HepG2 (cell line): ENCODE measurements around the gene NOL4L. TPM values are rescaled to one million over a fixed set of nuclear protein-coding genes. Genes with fewer than 3 reads are reported as not detected.

Source experiments
- AKAP8 ChIP-seq: sonication (generic); formaldehyde crosslinking; IDR thresholded peaks from 2 replicates; pipeline ENCODE4 v1.5.1; 2020; ENCODE audit warnings: mild to moderate bottlenecking, missing genetic modification reagents
- CBX1 ChIP-seq: IDR thresholded peaks from one replicate; pipeline ENCODE4 v1.6.1; 2016; ENCODE audit warnings: antibody characterized with exemption, low read depth
- CERS6 ChIP-seq: sonication (generic); formaldehyde crosslinking; IDR thresholded peaks from 2 replicates; pipeline ENCODE4 v1.5.0; 2020; ENCODE audit warnings: missing genetic modification reagents
- HNF4A ChIP-seq: sonication (generic); formaldehyde crosslinking; IDR thresholded peaks from 2 replicates; pipeline ENCODE4 v1.4.0; 2020; ENCODE audit warnings: missing genetic modification reagents
- HOXD1 ChIP-seq: sonication (generic); formaldehyde crosslinking; IDR thresholded peaks from 2 replicates; pipeline ENCODE4 v1.5.0; 2020; ENCODE audit warnings: missing genetic modification reagents
- KDM5B ChIP-seq: sonication (generic); formaldehyde crosslinking; IDR thresholded peaks from 2 replicates; pipeline ENCODE4 v1.4.0; 2020; ENCODE audit warnings: missing genetic modification reagents, mild to moderate bottlenecking, borderline replicate concordance
- LCORL ChIP-seq, 2 experiments: fragments of 450-650 bp in 1 of 2; sonication (generic) in 1 of 2; formaldehyde crosslinking in 1 of 2; IDR thresholded peaks; 2 replicates each; pipeline versions ENCODE4 v1.5.0 to v1.6.1; 2017 to 2020; ENCODE audit warnings: antibody characterized with exemption in 1 of 2, missing genetic modification reagents in 1 of 2
- RBAK ChIP-seq: sonication (generic); formaldehyde crosslinking; IDR thresholded peaks from 2 replicates; pipeline ENCODE4 v1.5.1; 2020; ENCODE audit warnings: mild to moderate bottlenecking, missing genetic modification reagents
- SALL2 ChIP-seq: sonication (generic); formaldehyde crosslinking; IDR thresholded peaks from 2 replicates; pipeline ENCODE4 v1.8.1; 2023; ENCODE audit warnings: mild to moderate bottlenecking, missing genetic modification reagents, inconsistent platforms
- TBX2 ChIP-seq: sonication (generic); formaldehyde crosslinking; IDR thresholded peaks from 2 replicates; pipeline ENCODE4 v1.5.0; 2020; ENCODE audit warnings: missing genetic modification reagents, mild to moderate bottlenecking, borderline replicate concordance
- TEAD3 ChIP-seq: optimal IDR thresholded peaks from 2 replicates; pipeline ENCODE3; 2016; ENCODE audit warnings: borderline replicate concordance
- ZHX2 ChIP-seq, 2 experiments: sonication (generic) in 1 of 2; formaldehyde crosslinking in 1 of 2; IDR thresholded peaks; 2 replicates each; pipeline versions ENCODE4 v1.6.1 to v1.9.0; 2014 to 2022; ENCODE audit warnings: antibody characterized with exemption in 1 of 2, borderline replicate concordance in 1 of 2, inconsistent platforms in 1 of 2, low read depth in 1 of 2, missing genetic modification reagents in 1 of 2
- ZNF225 ChIP-seq: sonication (generic); formaldehyde crosslinking; IDR thresholded peaks from 2 replicates; pipeline ENCODE4 v1.4.0; 2020; ENCODE audit warnings: mild to moderate bottlenecking, missing genetic modification reagents
- ZNF256 ChIP-seq: sonication (generic); formaldehyde crosslinking; conservative IDR thresholded peaks from 2 replicates; pipeline ENCODE4 v1.4.0; 2020; ENCODE audit warnings: missing genetic modification reagents
- ZNF276 ChIP-seq: sonication (generic); formaldehyde crosslinking; IDR thresholded peaks from 2 replicates; pipeline ENCODE4 v1.4.0; 2020; ENCODE audit warnings: mild to moderate bottlenecking, low read depth, missing genetic modification reagents
- ZNF335 ChIP-seq: sonication (generic); formaldehyde crosslinking; IDR thresholded peaks from 2 replicates; pipeline ENCODE4 v1.4.0; 2020; ENCODE audit warnings: missing genetic modification reagents
- ZNF558 ChIP-seq: sonication (generic); formaldehyde crosslinking; IDR thresholded peaks from 2 replicates; pipeline ENCODE4 v1.9.0; 2022; ENCODE audit warnings: mild to moderate bottlenecking, missing genetic modification reagents, borderline replicate concordance
- ZNF776 ChIP-seq: sonication (generic); formaldehyde crosslinking; IDR thresholded peaks from 2 replicates; pipeline ENCODE4 v1.4.0; 2020; ENCODE audit warnings: mild to moderate bottlenecking, missing genetic modification reagents
- polyA plus RNA-seq, 8 experiments: library from polyadenylated mRNA; depleted of rRNA in 3 of 8; stranded (reverse) in 7 of 8; unstranded in 1 of 8; fragments of >200 nt; fragmentation: Illumina TruSeq in 4 of 8; extraction: Trizol in 4 of 8; gene quantifications; 2 replicates each; pipeline versions ENCODE4 v1.2.1 to v1.2.3, GENCODE V29; 2011 to 2016; ENCODE audit warnings: low read depth in 4 of 8, missing spikeins in 1 of 8, mixed read lengths in 1 of 8; ENCODE audit not compliant: insufficient read depth in 1 of 8
- total RNA-seq, 5 experiments: library from RNA; depleted of rRNA; stranded (reverse); fragments of >200 nt; fragmentation: Illumina TruSeq; extraction: Trizol; gene quantifications; 2 replicates each; pipeline ENCODE4 v1.2.3, GENCODE V29; 2016; ENCODE audit warnings: low read depth in 1 of 5
- TF ChIP-seq, protein P1 (sequence below): sonication (generic); formaldehyde crosslinking; IDR thresholded peaks from 2 replicates; pipeline ENCODE4 v1.5.0; 2020; ENCODE audit warnings: mild to moderate bottlenecking, low read depth, missing genetic modification reagents, borderline replicate concordance

The NOL4L gene
- total and polyA plus RNA-seq, 2 of the 13 experiments (the other 11 are each of a cell fraction or from before 2014, with no cell fraction given) = 16.6 to 35.4 TPM

- TF ChIP-seq HNF4A (CRISPR knock-in tag) = 0 out of 2 replicates have a peak, but pooled peaks have one; percentile 10
- no peak for TF ChIP-seq RBAK (CRISPR knock-in tag)
- TF ChIP-seq LCORL (IDR thresholded peaks at IDR 0.05) = no peak
- peak; percentile 47; the same call in 1 of the 2 replicates for TF ChIP-seq LCORL (CRISPR knock-in tag; IDR thresholded peaks at IDR 0.05)
- TF ChIP-seq ZNF335 (CRISPR knock-in tag) = no peak
- TF ChIP-seq ZNF558 (CRISPR knock-in tag) = 0 out of 2 replicates have a peak, but pooled peaks have one; percentile 31
- TF ChIP-seq TBX2 = 0 out of 2 replicates have a peak, but pooled peaks have one; percentile 41
- no peak; the same call in 1 of the 2 replicates for TF ChIP-seq ZNF225 (CRISPR knock-in tag)
- no peak for TF ChIP-seq CBX1
- 0 out of 2 replicates have a peak, but pooled peaks have one; percentile 51 for TF ChIP-seq ZNF256 (CRISPR knock-in tag)
- TF ChIP-seq ZNF276 (CRISPR knock-in tag) = 0 out of 2 replicates have a peak, but pooled peaks have one; percentile 19
- TF ChIP-seq SALL2 (CRISPR knock-in tag) = 0 out of 2 replicates have a peak, but pooled peaks have one; percentile 30
- TF ChIP-seq KDM5B (CRISPR knock-in tag) = 0 out of 2 replicates have a peak, but pooled peaks have one; percentile 46
- no peak for TF ChIP-seq CERS6 (CRISPR knock-in tag)
- TF ChIP-seq ZNF776 = peak; percentile 74; the same call in 1 of the 2 replicates
- no peak for TF ChIP-seq HOXD1
- peak; percentile 72; the same call in 1 of the 2 replicates for TF ChIP-seq AKAP8 (CRISPR knock-in tag)
- peak; percentile 21 for TF ChIP-seq TEAD3 (CRISPR knock-in tag)
- no peak for TF ChIP-seq ZHX2 (IDR thresholded peaks at IDR 0.05; ENCODE audit: low read depth)
- 0 out of 2 replicates have a peak, but pooled peaks have one; percentile 25 for TF ChIP-seq ZHX2 (CRISPR knock-in tag; IDR thresholded peaks at IDR 0.05; ENCODE audit: borderline replicate concordance)
- TF ChIP-seq, protein P1, sequence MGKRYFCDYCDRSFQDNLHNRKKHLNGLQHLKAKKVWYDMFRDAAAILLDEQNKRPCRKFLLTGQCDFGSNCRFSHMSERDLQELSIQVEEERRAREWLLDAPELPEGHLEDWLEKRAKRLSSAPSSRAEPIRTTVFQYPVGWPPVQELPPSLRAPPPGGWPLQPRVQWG (CRISPR knock-in tag) = no peak
Observed at GRCh38 chr20:32585586-32586127, 524 bp upstream of the NOL4L start (continued).
